HepG2 (cell line): ENCODE results near the gene LAP3. TPM values are rescaled to one million over a fixed set of nuclear protein-coding genes. Genes with fewer than 3 reads are reported as not detected.

Experiments
- CAMTA2 ChIP-seq: sonication (generic); formaldehyde crosslinking; IDR thresholded peaks from 2 replicates; pipeline ENCODE4 v1.4.0; 2020; ENCODE audit warnings: mild to moderate bottlenecking, missing genetic modification reagents, borderline replicate concordance
- KLF11 ChIP-seq: IDR thresholded peaks from 2 replicates; pipeline ENCODE4 v1.6.1; 2016; ENCODE audit warnings: missing compliant biosample characterization
- KLF6 ChIP-seq: IDR thresholded peaks from 2 replicates; pipeline ENCODE4 v1.8.0; 2016; ENCODE audit warnings: missing biosample characterization, missing genetic modification reagents
- MBD4 ChIP-seq: IDR thresholded peaks from 2 replicates; pipeline ENCODE4 v1.6.1; 2012; ENCODE audit warnings: low read length, inconsistent platforms, borderline replicate concordance
- NFE2L1 ChIP-seq: sonication (generic); formaldehyde crosslinking; IDR thresholded peaks from 2 replicates; pipeline ENCODE4 v1.4.0; 2020; ENCODE audit warnings: missing genetic modification reagents, mild to moderate bottlenecking, borderline replicate concordance
- POGZ ChIP-seq: sonication (generic); formaldehyde crosslinking; IDR thresholded peaks from 2 replicates; pipeline ENCODE4 v1.4.0; 2020; ENCODE audit warnings: mild to moderate bottlenecking, missing genetic modification reagents
- RORA ChIP-seq: sonication (generic); formaldehyde crosslinking; IDR thresholded peaks from 2 replicates; pipeline ENCODE4 v1.5.0; 2020; ENCODE audit warnings: mild to moderate bottlenecking, missing genetic modification reagents, moderate library complexity
- SP4 ChIP-seq: sonication (generic); formaldehyde crosslinking; IDR thresholded peaks from 2 replicates; pipeline ENCODE4 v1.8.1; 2023; ENCODE audit warnings: mild to moderate bottlenecking, missing genetic modification reagents
- SP5 ChIP-seq: IDR thresholded peaks from 2 replicates; pipeline ENCODE4 v1.6.1; 2016; ENCODE audit warnings: low read depth, borderline replicate concordance
- STAG1 ChIP-seq: sonication (generic); formaldehyde crosslinking; IDR thresholded peaks from 2 replicates; pipeline ENCODE4 v1.4.0; 2020; ENCODE audit warnings: missing genetic modification reagents
- YY1 ChIP-seq: IDR thresholded peaks from 2 replicates; pipeline ENCODE4 v1.6.1; 2011; ENCODE audit warnings: low read length, low read depth, moderate library complexity, mild to moderate bottlenecking; ENCODE audit not compliant: insufficient read depth, insufficient replicate concordance
- ZEB1 ChIP-seq: IDR thresholded peaks from 2 replicates; pipeline ENCODE4 v1.6.1; 2012; ENCODE audit warnings: mild to moderate bottlenecking, low read depth, inconsistent platforms; ENCODE audit not compliant: insufficient replicate concordance
- ZFP91 ChIP-seq: sonication (generic); formaldehyde crosslinking; IDR thresholded peaks from 2 replicates; pipeline ENCODE4 v1.9.0; 2022; ENCODE audit warnings: missing genetic modification reagents, mild to moderate bottlenecking, borderline replicate concordance
- ZHX1 ChIP-seq: sonication (generic); formaldehyde crosslinking; IDR thresholded peaks from 2 replicates; pipeline ENCODE4 v1.8.1; 2022; ENCODE audit warnings: low read depth, mild to moderate bottlenecking, missing genetic modification reagents
- ZNF138 ChIP-seq: sonication (generic); formaldehyde crosslinking; IDR thresholded peaks from 2 replicates; pipeline ENCODE4 v1.5.0; 2020; ENCODE audit warnings: mild to moderate bottlenecking, low read depth, missing genetic modification reagents
- ZNF225 ChIP-seq: sonication (generic); formaldehyde crosslinking; IDR thresholded peaks from 2 replicates; pipeline ENCODE4 v1.4.0; 2020; ENCODE audit warnings: mild to moderate bottlenecking, missing genetic modification reagents
- ZNF274 ChIP-seq: sonication (generic); formaldehyde crosslinking; IDR thresholded peaks from 2 replicates; pipeline ENCODE4 v1.5.1; 2020; ENCODE audit warnings: mild to moderate bottlenecking, missing genetic modification reagents
- ZNF343 ChIP-seq: sonication (generic); formaldehyde crosslinking; IDR thresholded peaks from 2 replicates; pipeline ENCODE4 v1.4.0; 2020; ENCODE audit warnings: mild to moderate bottlenecking, missing genetic modification reagents
- ZNF713 ChIP-seq: sonication (generic); formaldehyde crosslinking; IDR thresholded peaks from 2 replicates; pipeline ENCODE4 v1.4.0; 2020; ENCODE audit warnings: mild to moderate bottlenecking, missing genetic modification reagents
- ZNF747 ChIP-seq: sonication (generic); formaldehyde crosslinking; IDR thresholded peaks from 2 replicates; pipeline ENCODE4 v1.8.1; 2023; ENCODE audit warnings: missing genetic modification reagents, mild to moderate bottlenecking, borderline replicate concordance
- ZNF788 ChIP-seq: sonication (generic); formaldehyde crosslinking; IDR thresholded peaks from 2 replicates; pipeline ENCODE4 v1.5.0; 2020; ENCODE audit warnings: mild to moderate bottlenecking, missing genetic modification reagents, borderline replicate concordance
- ZSCAN12 ChIP-seq: sonication (generic); formaldehyde crosslinking; IDR thresholded peaks from 2 replicates; pipeline ENCODE4 v1.9.0; 2021; ENCODE audit warnings: mild to moderate bottlenecking, missing genetic modification reagents
- polyA plus RNA-seq, 8 experiments: library from polyadenylated mRNA; depleted of rRNA in 3 of 8; stranded (reverse) in 7 of 8; unstranded in 1 of 8; fragments of >200 nt; fragmentation: Illumina TruSeq in 4 of 8; extraction: Trizol in 4 of 8; gene quantifications; 2 replicates each; pipeline versions ENCODE4 v1.2.1 to v1.2.3, GENCODE V29; 2011 to 2016; ENCODE audit warnings: low read depth in 4 of 8, missing spikeins in 1 of 8, mixed read lengths in 1 of 8; ENCODE audit not compliant: insufficient read depth in 1 of 8
- total RNA-seq, 5 experiments: library from RNA; depleted of rRNA; stranded (reverse); fragments of >200 nt; fragmentation: Illumina TruSeq; extraction: Trizol; gene quantifications; 2 replicates each; pipeline ENCODE4 v1.2.3, GENCODE V29; 2016; ENCODE audit warnings: low read depth in 1 of 5
- TF ChIP-seq, protein P1 (sequence below): sonication (generic); formaldehyde crosslinking; IDR thresholded peaks from 2 replicates; pipeline ENCODE4 v1.4.0; 2020; ENCODE audit warnings: missing genetic modification reagents
- TF ChIP-seq, protein P2 (sequence below): sonication (generic); formaldehyde crosslinking; IDR thresholded peaks from 2 replicates; pipeline ENCODE4 v1.4.0; 2020; ENCODE audit warnings: mild to moderate bottlenecking, missing genetic modification reagents

Gene LAP3
- total and polyA plus RNA-seq, 2 of the 13 experiments (the other 11 are each of a cell fraction or from before 2014, with no cell fraction given): 106 to 125 TPM

DNA sequence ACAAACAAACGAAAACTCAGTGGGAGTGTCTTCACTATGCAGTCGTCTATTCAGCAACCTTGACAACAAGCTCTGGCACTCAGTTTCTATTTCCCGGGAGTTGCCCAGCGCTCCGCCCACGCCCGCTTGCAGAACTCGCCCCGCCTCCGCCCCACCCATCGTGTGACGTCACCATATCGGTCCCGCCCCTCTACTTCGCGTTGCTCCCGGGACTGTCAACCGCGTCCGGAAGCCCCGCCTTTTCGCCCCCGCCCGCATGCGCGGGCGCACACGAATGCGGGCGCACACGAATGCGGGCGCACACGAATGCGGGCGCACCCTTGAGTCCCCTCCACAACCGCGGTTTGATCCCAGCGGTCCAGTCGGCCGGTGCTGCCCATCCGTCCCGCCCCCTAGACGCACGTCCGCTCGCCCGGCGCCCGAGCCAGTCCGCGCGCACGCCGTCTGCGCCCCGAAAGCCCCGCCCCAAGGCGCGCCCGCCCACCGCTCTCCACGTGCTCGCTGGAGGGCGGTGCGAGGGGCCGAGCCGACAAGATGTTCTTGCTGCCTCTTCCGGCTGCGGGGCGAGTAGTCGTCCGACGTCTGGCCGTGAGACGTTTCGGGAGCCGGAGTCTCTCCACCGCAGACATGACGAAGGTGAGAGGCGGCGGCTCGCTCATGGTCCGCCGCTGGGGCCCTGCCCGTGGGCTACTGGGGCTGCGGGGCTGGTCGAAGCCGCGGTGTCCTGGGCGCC is at the start of gene LAP3 (continued):
- TF ChIP-seq SP4 (peak; percentile 94), POGZ (CRISPR knock-in tag) (peak; percentile 28; the same call in 1 of the 2 replicates), RORA (CRISPR knock-in tag) (no peak), ZSCAN12 (CRISPR knock-in tag) (peak; percentile 85), KLF6 (CRISPR knock-in tag) (peak; percentile 95), YY1 (peak; percentile 64), ZNF138 (CRISPR knock-in tag) (0 out of 2 replicates have a peak, but pooled peaks have one; percentile 26), CAMTA2 (CRISPR knock-in tag) (no peak), MBD4 (no peak), ZNF747 (peak; percentile 85; the same call in 1 of the 2 replicates), ZFP91 (peak; percentile 84), ZHX1 (CRISPR knock-in tag) (peak; percentile 31; the same call in 1 of the 2 replicates), STAG1 (CRISPR knock-in tag) (peak; percentile 19; the same call in 1 of the 2 replicates), SP5 (peak; percentile 64), ZNF713 (CRISPR knock-in tag) (no peak), ZNF343 (CRISPR knock-in tag) (peak; percentile 68; the same call in 1 of the 2 replicates), ZNF274 (CRISPR knock-in tag) (peak; percentile 82), ZNF225 (CRISPR knock-in tag) (no peak), KLF11 (0 out of 2 replicates have a peak, but pooled peaks have one; percentile 41), NFE2L1 (no peak), ZNF788 (no peak; the same call in 1 of the 2 replicates), ZEB1 (no peak)
- TF ChIP-seq, protein P1, sequence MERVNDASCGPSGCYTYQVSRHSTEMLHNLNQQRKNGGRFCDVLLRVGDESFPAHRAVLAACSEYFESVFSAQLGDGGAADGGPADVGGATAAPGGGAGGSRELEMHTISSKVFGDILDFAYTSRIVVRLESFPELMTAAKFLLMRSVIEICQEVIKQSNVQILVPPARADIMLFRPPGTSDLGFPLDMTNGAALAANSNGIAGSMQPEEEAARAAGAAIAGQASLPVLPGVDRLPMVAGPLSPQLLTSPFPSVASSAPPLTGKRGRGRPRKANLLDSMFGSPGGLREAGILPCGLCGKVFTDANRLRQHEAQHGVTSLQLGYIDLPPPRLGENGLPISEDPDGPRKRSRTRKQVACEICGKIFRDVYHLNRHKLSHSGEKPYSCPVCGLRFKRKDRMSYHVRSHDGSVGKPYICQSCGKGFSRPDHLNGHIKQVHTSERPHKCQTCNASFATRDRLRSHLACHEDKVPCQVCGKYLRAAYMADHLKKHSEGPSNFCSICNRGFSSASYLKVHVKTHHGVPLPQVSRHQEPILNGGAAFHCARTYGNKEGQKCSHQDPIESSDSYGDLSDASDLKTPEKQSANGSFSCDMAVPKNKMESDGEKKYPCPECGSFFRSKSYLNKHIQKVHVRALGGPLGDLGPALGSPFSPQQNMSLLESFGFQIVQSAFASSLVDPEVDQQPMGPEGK (CRISPR knock-in tag): peak; percentile 59
- TF ChIP-seq, protein P2, sequence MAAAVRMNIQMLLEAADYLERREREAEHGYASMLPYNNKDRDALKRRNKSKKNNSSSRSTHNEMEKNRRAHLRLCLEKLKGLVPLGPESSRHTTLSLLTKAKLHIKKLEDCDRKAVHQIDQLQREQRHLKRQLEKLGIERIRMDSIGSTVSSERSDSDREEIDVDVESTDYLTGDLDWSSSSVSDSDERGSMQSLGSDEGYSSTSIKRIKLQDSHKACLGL: peak; percentile 92
